GM18868 (cell line): ENCODE measurements around the gene CPEB3.
A peak's percentile ranks its signal among the peaks of the same experiment; 100 is the strongest.
"Not testable (repeated sequence)": the region's sequence is repeated elsewhere in the genome, so short reads cannot be mapped to it uniquely, and the experiment has no call there.

Experiments used
- ATAC-seq: cut with Tn5 transposase; IDR thresholded peaks from one replicate; pipeline ENCODE4 v1.9.1; 2021; ENCODE audit warnings: mild to moderate bottlenecking, moderate library complexity; ENCODE audit not compliant: unreplicated experiment

The CPEB3 gene

DNA sequence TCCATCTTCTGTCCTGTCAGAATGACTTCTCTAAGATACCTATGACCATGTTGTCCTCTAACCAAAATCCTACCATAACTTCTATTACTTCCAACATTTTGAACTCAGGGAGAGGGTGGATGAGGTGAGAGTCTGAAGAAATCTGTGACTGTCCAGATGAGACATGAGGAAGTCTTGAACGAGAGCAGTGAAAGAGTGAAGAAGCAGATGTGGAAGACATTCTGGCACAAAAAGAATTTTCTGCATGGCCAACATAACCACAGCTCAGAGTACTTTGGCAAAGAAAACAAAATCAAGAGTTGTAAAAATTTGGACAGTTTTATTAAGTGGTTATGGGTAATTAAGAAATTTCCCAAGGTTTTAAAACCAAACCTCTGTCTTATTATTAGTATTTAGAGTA lies 141.6 kb downstream of the CPEB3 start:
- no peak for ATAC-seq

DNA sequence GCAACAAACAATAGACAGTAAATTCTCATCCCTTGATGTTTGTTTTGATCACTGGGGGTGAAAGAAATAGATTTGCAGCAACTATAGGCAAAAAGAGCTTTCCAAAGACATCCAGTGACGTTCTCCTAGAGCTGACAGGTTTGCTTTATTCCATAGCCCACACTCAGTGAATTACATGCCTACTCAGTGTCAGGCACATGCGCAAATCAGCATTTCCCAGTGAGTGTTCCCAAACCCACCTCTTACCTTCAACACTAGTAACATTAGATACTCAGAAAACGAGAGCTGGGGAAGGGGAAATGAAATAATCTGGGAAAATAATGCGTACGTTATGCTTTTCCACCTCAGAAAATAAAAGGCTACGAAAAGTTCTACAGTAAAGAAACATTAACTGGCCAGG lies 144.1 kb downstream of the CPEB3 start:
- no peak for ATAC-seq

- no peak for ATAC-seq
Observed at GRCh38 chr10:92146107-92146506, 144.8 kb downstream of the CPEB3 start.

DNA sequence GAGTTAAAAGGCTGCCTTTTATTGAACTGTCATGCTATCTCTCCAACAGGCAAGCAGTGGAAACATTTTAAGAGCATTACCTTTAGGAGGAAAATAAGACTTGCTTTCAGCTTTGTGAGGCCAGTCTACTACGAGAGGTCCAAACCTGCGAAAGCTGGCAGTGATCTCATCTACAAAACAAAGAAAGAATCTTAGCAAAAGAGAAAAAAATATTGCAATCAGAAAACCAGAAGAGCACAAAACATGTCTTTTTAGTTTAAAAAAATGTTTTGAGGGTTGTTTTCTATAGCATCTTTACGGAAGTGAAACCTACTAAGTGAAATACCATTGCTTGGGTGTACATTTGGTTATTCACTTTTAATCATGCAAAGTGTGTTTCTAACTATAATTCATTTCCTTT lies 147.9 kb downstream of the CPEB3 start:
- peak; percentile 65 for ATAC-seq

DNA sequence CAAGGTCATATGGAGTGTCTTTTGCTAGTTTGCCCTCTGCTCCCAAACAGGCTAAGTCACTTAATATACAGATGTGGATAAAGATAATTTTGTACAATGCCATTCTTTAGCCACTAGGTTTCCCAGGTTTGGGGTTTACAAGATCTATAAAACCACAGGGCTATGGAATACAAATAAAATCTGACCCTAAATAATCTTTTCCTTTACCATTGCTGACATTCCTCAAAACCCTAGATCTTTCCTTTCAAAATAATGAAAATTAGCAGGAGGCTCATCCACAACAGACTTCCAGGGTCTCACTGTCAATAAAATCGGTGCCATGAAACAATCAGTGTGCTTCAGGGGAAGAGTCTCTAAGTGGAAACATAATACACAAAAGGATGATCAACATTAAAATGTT lies 148.4 kb downstream of the CPEB3 start:
- no peak for ATAC-seq

- ATAC-seq: not testable (repeated sequence)
Observed at GRCh38 chr10:92141147-92141546, 149.7 kb downstream of the CPEB3 start.

DNA sequence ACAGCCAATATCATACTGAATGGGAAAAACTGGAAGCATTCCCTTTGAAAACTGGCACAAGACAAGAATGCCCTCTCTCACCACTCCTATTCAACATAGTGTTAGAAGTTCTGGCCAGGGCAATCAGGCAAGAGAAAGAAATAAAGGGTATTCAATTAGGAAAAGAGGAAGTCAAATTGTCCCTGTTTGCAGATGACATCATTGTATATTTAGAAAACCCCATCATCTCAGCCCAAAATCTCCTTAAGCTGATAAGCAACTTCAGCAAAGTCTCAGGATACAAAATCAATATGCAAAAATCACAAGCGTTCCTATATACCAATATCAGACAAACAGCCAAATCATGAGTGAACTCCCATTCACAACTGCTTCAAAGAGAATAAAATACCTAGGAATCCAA lies 156.8 kb downstream of the CPEB3 start:
- ATAC-seq: not testable (repeated sequence)

GRCh38 chr10:92131275-92131820 lies 159.5 kb downstream of the CPEB3 start:
- ATAC-seq: no peak

DNA sequence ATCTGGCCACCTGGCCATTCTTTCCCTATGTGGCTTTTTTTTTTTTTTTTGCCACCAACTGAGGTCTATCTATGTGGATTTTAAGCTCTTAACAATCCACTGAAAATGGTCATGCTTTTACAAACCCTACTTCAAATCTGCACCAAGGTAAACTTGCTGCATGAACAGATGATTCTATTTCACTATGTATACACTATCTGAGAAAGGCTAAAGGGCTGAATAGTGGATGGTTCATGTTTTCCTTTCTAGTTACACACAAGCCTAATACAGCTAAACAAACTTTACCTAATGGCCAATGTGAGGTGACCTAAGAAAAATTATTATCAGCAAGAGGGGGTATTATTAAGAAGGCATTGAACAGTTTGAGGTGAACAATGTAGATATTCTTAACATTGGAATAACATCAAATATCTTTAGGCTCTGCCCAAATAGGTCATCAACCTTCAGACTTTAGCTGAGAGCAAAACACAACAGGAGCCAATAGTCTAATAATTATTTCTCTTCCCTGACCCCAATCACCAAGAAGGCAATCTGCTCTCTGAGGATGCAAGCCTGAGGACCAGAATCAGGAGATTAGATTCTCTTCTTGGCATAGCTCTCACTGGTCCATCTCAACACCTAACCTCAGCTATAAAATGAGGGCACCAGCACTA lies 160.1 kb downstream of the CPEB3 start:
- no peak for ATAC-seq

DNA sequence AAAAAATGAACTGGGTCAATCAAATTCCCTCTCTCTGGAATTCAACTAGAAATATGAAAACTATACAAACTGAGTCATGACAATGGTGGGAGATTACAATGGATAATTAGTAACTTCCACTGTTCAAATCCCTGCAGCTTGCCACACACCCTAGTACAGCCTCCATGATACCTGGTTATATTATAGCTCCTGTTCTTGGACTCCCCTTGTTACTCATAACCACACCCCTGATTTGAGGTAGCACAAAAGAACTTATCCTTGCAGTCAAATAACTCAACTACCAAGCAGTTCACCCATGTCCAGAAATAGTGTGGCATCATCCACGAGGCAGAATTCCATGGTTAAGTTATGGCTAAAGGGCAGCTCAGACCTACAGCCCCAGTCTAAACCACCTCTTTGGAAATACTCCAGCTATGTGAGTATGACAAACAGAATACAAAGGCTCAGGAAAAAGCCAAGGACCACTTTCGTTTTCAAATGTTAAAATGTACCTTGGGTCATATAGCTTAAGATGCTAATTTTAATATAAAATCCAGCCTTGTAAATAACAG lies 164.7 kb downstream of the CPEB3 start:
- no peak for ATAC-seq

GRCh38 chr10:92125144-92125543 lies 165.7 kb downstream of the CPEB3 start:
- no peak for ATAC-seq

DNA sequence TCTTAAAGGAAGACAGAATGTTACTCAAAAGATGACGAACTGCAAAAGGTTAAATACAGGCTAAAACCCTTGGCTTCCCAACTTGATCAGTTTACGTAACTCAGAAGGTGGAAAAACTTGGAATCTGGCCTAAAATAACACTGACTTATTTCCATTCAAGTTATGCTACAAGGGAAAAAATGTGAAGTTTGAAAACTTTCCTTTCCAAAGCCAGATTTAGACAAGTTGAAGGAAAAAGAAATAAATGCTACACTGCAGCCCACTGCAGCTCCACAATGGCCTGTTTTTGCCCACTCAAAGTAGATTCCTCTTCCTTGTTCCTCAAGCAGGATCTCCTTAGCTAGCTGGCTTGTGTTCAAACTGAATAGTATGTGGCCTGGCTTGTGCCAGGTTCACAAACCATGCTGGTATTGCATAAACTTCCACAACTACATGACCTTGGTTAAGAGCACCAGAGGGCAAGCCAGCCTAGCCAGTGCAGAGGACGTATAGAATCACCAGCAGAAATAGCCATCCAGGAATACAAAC lies 166.2 kb downstream of the CPEB3 start:
- no peak for ATAC-seq

DNA sequence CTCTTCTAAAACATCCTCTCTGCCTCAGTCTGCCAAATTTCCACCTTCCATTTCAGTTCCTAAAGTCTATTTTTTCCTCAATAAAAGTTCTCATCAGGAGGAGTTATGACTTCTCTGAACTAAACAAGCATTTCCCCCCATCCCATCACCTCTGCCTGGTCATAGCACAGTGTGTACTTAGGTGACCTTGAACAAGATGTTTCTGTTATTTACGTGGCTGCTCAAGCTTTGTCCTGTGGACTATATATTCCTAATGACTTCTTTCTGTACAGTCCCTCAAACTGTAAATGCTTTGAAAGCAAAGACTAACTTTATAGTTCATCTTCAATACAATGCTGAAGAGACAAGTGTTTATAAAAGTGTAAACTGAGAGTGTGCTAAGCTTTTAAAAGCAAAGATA lies 166.9 kb downstream of the CPEB3 start:
- no peak for ATAC-seq

GRCh38 chr10:92122941-92123450 lies 167.9 kb downstream of the CPEB3 start:
- ATAC-seq: no peak

DNA sequence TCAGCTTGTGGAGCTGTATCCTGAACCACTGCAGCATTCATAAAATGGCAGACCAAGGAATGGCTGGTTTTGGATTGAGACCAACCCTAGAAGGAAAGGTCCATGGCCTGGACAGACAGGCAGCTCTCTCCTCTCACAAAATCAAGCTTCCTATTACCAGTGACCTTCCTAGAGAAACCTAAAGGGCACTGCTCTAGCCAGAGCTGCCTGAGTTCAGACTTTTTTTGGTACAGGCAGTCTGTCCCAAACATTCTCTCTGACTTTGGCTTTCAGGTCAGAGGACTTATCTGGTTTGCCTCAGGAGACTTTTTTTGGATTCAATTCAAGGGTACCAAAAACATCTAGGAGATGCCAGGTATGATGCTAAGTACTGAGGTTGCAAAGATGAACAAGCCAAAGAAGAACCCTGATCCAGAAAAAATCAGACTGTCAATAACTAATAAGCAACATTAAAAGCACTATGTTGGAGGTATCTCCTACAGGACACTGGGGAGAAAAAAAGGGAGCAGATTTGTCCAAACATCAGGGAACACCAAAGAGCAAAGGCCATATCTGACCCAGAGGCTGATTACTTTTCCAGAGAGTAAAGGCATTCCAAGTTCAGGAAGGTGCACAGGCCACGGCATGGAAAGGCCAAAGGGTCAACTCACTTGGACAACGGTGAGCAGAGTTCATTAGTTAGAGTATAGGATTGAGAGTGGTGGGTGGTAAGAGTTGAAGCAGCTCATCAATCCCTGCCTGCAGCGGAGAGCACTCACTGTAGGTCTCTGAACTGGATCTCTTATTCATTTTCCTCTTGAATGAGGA lies 169.0 kb downstream of the CPEB3 start:
- ATAC-seq: no peak

- no peak for ATAC-seq
Observed at GRCh38 chr10:92119340-92119739, 171.5 kb downstream of the CPEB3 start.

DNA sequence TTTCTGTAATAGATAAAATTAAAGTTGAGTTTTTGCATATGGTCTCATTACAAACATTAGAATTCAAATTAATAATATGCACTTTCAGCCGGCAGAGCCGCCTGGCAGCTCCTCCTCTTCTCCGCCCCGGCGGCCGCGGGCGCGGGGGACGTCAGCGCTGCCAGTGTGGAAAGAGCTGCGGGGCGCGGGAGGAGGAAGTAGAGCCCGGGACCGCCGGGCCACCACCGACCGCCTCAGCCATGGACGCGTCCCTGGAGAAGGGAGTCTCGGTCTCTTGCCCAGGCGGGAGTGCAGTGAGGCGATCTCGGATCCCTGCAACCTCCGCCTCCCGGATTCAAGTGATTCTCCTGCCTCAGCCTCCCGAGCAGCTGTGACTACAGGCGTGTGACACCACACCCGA lies 176.0 kb downstream of the CPEB3 start:
- not testable (repeated sequence) for ATAC-seq

GRCh38 chr10:92113911-92114600 lies 176.8 kb downstream of the CPEB3 start:
- ATAC-seq: no peak

DNA sequence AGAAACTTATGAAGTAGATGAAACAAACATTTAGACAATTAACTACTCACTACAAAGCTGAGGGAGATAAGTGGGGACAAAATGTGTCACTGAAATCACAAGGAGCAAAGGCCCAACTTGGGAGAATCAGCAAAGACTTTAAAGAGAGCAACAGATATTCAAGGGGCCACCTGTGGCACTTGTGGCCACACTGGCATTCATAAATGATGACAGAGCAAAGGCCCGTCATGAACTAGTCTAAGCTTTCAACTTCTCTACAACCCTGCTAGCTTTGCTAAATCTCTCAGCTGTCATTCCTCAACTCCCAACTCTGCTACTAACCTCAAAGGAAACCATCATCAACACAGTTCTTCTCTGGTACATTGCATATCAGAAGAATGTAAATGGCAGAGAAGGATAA lies 178.4 kb downstream of the CPEB3 start:
- no peak for ATAC-seq

- ATAC-seq: no peak
Observed at GRCh38 chr10:92111336-92111939, 179.4 kb downstream of the CPEB3 start.
